Loucy (cell line): Measurements from ENCODE around the gene CPED1.
A peak's percentile ranks its signal among the peaks of the same experiment; 100 is the strongest.

Experiments
- H2AFZ ChIP-seq: fragments of 200-600 bp; sonication (generic); 2 replicates; pipeline ENCODE4 v1.6.0; 2016; ENCODE audit warnings: antibody characterized with exemption, mild to moderate bottlenecking, low read length, moderate library complexity
- H3F3A ChIP-seq: fragments of 200-600 bp; 2 replicates; pipeline ENCODE4 v1.6.0; 2016; ENCODE audit warnings: antibody characterized with exemption, low read depth, mild to moderate bottlenecking
- H3K27me3 ChIP-seq: fragments of 200-600 bp; sonication (generic); 2 replicates; pipeline ENCODE4 v1.6.1; 2014; ENCODE audit warnings: low read length, mild to moderate bottlenecking; ENCODE audit not compliant: insufficient read depth, poor library complexity, severe bottlenecking
- H3K36me3 ChIP-seq: fragments of 200-600 bp; sonication (generic); 2 replicates; pipeline ENCODE4 v1.6.1; 2016; ENCODE audit warnings: low read length; ENCODE audit not compliant: insufficient read depth
- H3K4me1 ChIP-seq: fragments of 200-600 bp; sonication (generic); 2 replicates; pipeline ENCODE4 v1.5.1; 2014; ENCODE audit warnings: low read length, mild to moderate bottlenecking; ENCODE audit not compliant: insufficient read depth, poor library complexity, severe bottlenecking
- H3K4me2 ChIP-seq: fragments of 200-600 bp; sonication (generic); 2 replicates; pipeline ENCODE4 v1.6.0; 2014; ENCODE audit warnings: antibody characterized with exemption, low read length, low read depth, mild to moderate bottlenecking; ENCODE audit not compliant: poor library complexity, severe bottlenecking
- H3K4me3 ChIP-seq: fragments of 200-600 bp; sonication (generic); 2 replicates; pipeline ENCODE4 v1.5.1; 2014; ENCODE audit warnings: low read length, mild to moderate bottlenecking, mixed read lengths; ENCODE audit not compliant: poor library complexity, severe bottlenecking
- H3K79me2 ChIP-seq: fragments of 200-600 bp; sonication (generic); 2 replicates; pipeline ENCODE4 v1.6.1; 2014; ENCODE audit warnings: low read length; ENCODE audit not compliant: insufficient read depth
- H3K9ac ChIP-seq: fragments of 200-600 bp; sonication (generic); 2 replicates; pipeline ENCODE4 v1.6.0; 2014; ENCODE audit warnings: mild to moderate bottlenecking, low read depth, low read length, moderate library complexity; ENCODE audit not compliant: poor library complexity, severe bottlenecking
- H3K9me2 ChIP-seq: fragments of 200-600 bp; sonication (generic); replicated peaks from 2 replicates; pipeline ENCODE4 v1.6.1; 2016; ENCODE audit warnings: low read depth, low read length, mixed read lengths
- H3K9me3 ChIP-seq: fragments of 200-600 bp; sonication (generic); 2 replicates; pipeline ENCODE4 v1.6.1; 2014; ENCODE audit warnings: mild to moderate bottlenecking, antibody characterized with exemption, low read length, low read depth; ENCODE audit not compliant: insufficient read depth
- H4K20me1 ChIP-seq: fragments of 200-600 bp; sonication (generic); 2 replicates; pipeline ENCODE4 v1.6.0; 2014; ENCODE audit warnings: antibody characterized with exemption, low read length, mild to moderate bottlenecking; ENCODE audit not compliant: insufficient read depth, poor library complexity, severe bottlenecking
- EZH2phosphoT487 ChIP-seq: fragments of 200-600 bp; IDR thresholded peaks from 2 replicates; pipeline ENCODE4 v1.6.1; 2018; ENCODE audit warnings: antibody characterized with exemption, mild to moderate bottlenecking, moderate library complexity, borderline replicate concordance
- TF ChIP-seq, protein P1 (sequence below): fragments of 200-600 bp; sonication (generic); conservative IDR thresholded peaks from 2 replicates; pipeline ENCODE4 v1.5.1; 2014; ENCODE audit warnings: mild to moderate bottlenecking, antibody characterized with exemption, low read length

CPED1 gene

DNA sequence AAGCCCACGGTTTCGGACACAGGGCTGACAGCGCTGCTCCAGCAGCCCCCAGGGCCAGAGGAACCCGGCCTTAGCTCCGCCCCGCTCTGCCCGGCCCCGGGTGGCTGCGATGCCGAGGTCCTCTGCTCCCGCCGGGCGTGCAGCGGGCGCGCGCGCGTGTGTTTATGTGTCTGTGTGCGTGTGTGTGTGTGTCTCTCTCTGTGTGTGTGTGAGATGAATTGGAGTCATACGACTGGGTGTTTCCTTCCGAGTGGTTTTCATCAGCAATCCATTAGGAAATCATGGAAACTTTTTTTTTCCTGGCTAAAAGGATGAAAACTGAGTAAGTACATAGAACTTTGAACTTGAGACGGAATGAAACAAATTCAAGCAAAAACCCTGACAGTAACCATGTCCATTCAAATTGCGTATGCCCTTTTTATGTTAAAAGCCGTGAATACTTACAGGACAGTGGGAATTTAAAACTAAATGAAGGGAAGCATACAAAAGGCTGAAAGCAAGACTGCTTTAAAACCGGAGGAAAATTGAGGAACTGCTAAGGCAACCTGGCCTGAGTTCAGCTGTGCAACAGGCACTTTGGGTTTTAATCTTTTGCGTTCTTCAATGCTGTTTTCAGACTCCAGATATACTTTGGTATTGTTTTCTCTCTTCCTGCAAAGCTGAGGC, at the start of gene CPED1:
Gene CPED1, plus strand, starts transcription at position 121 of the 666 bp plus-strand sequence. CDS start 911 bp downstream, outside the sequence.
- peak within 1 kb of the TSS; percentile 85 for H2AFZ ChIP-seq
- no peaks in the 10 kb centered on the region for H3K9me3 ChIP-seq
- no peaks in the 10 kb centered on the region for H4K20me1 ChIP-seq
- no peaks in the 10 kb centered on the region for H3K27me3 ChIP-seq
- peak within 1 kb of the TSS; percentile 70 for H3K4me3 ChIP-seq
- no peaks in the 10 kb centered on the region for H3K36me3 ChIP-seq
- H3F3A ChIP-seq = no peaks in the 10 kb centered on the region
- H3K9ac ChIP-seq = peak within 1 kb of the TSS; percentile 1
- H3K4me1 ChIP-seq = peaks cover 18% of the 10 kb centered on the region
- H3K4me2 ChIP-seq = peak within 1 kb of the TSS; percentile 69
- H3K9me2 ChIP-seq = no peaks in the 10 kb centered on the region
- no peaks in the 10 kb centered on the region for H3K79me2 ChIP-seq
- TF ChIP-seq, protein P1, sequence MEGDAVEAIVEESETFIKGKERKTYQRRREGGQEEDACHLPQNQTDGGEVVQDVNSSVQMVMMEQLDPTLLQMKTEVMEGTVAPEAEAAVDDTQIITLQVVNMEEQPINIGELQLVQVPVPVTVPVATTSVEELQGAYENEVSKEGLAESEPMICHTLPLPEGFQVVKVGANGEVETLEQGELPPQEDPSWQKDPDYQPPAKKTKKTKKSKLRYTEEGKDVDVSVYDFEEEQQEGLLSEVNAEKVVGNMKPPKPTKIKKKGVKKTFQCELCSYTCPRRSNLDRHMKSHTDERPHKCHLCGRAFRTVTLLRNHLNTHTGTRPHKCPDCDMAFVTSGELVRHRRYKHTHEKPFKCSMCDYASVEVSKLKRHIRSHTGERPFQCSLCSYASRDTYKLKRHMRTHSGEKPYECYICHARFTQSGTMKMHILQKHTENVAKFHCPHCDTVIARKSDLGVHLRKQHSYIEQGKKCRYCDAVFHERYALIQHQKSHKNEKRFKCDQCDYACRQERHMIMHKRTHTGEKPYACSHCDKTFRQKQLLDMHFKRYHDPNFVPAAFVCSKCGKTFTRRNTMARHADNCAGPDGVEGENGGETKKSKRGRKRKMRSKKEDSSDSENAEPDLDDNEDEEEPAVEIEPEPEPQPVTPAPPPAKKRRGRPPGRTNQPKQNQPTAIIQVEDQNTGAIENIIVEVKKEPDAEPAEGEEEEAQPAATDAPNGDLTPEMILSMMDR = no peak
- TF ChIP-seq EZH2phosphoT487 = no peak

DNA sequence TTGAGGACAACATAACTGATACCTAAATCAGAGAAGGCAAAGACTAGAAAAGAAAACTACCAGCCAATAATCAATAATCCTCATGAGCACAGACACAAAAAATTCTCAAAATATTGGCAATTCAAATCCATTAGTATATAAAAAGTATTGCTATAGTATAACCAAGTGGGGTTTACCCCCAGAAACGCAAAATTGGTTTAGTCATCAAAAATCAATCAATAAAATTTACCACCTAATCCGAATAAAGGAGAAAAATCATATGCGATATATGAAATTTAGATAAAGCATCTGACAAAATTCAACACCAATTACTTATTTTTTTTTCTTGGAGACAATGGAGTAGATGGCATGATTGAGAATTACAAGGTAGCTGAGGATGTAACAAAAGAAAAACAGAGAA, 49.2 kb upstream of the CPED1 start:
- Histone ChIP-seq H3K9ac (no peak overlapping the region), H3K4me1 (no peaks in the 10 kb centered on the region), H2AFZ (no peak overlapping the region), H3F3A (no peaks in the 10 kb centered on the region), H3K4me3 (no peak overlapping the region), H3K4me2 (no peak overlapping the region), H3K36me3 (no peaks in the 10 kb centered on the region), H3K9me2 (no peaks in the 10 kb centered on the region), H4K20me1 (no peaks in the 10 kb centered on the region), H3K9me3 (no peaks in the 10 kb centered on the region), H3K79me2 (no peaks in the 10 kb centered on the region), H3K27me3 (no peaks in the 10 kb centered on the region)
- no peak for TF ChIP-seq EZH2phosphoT487
- TF ChIP-seq, protein P1 = no peak

DNA sequence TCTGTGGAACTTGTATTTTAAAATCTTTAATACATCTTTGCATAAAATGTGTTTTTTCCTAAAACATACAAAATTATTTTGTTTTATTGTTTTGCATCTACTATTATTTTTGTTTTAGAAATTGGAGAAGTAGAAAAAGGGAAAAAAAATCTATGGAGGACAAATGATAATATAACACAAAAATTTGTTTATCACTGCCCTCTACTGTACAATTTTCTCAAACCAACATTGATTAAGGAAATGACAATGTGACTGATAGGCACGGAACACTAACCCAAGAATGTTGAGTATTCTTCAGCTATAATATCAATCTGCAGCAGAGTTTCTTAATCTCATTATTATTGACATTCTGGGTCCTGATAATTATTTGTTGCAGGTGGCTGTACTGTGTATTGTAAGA, 47.4 kb upstream of the CPED1 start:
- H4K20me1 ChIP-seq = no peaks in the 10 kb centered on the region
- no peaks in the 10 kb centered on the region for H3K4me1 ChIP-seq
- no peaks in the 10 kb centered on the region for H3K9me3 ChIP-seq
- no peaks in the 10 kb centered on the region for H3K9me2 ChIP-seq
- no peak overlapping the region for H3K9ac ChIP-seq
- no peaks in the 10 kb centered on the region for H3K36me3 ChIP-seq
- H3K79me2 ChIP-seq = no peaks in the 10 kb centered on the region
- H3F3A ChIP-seq = no peaks in the 10 kb centered on the region
- peak overlapping the region; percentile 75 for H2AFZ ChIP-seq
- TF ChIP-seq EZH2phosphoT487 = no peak
- TF ChIP-seq, protein P1 = peak; percentile 65
- no peak overlapping the region for H3K4me3 ChIP-seq
- H3K4me2 ChIP-seq = no peak overlapping the region
- no peaks in the 10 kb centered on the region for H3K27me3 ChIP-seq
